B cell (primary cell): ENCODE results near the gene PCSK7. TPM values are rescaled to one million over a fixed set of nuclear protein-coding genes. Genes with fewer than 3 reads are reported as not detected.

Source experiments
- ATAC-seq: fragments of 200-7000 bp; cut with Tn5 transposase; one replicate; pipeline ENCODE4 v1.10.0; 2021; ENCODE audit warnings: low read depth, mild to moderate bottlenecking, moderate number of reproducible peaks, moderate library complexity
- CTCF ChIA-PET: fragments of 350-600 bp; sonication (Branson Sonifier 250); formaldehyde crosslinking; loops from one replicate; lab custom pipeline; 2021; ENCODE audit warnings: antibody characterized with exemption, inconsistent platforms; lab: Charles Lee
- POLR2A ChIA-PET: fragments of 350-600 bp; sonication (Branson Sonifier 250); formaldehyde crosslinking; loops from one replicate; lab custom pipeline; 2021; ENCODE audit warnings: antibody characterized with exemption; lab: Charles Lee
- DNase-seq: peaks from one replicate; pipeline ENCODE4 v3.0.0; 2013
- H2AFZ ChIP-seq: 2 replicates; pipeline ENCODE4 v1.6.1; 2012; ENCODE audit warnings: mild to moderate bottlenecking, low read depth, low read length; ENCODE audit not compliant: insufficient read depth, poor library complexity, severe bottlenecking
- H3K27ac ChIP-seq, 2 donors: 1 replicate in 1 of 2; 2 replicates in 1 of 2; pipeline ENCODE4 v1.5.1; 2012 to 2013; ENCODE audit warnings: low read length in 2 of 2, mild to moderate bottlenecking in 2 of 2, moderate library complexity in 1 of 2
- H3K27me3 ChIP-seq, 4 experiments: fragments of 200-600 bp in 1 of 4; sonication (generic) in 1 of 4; replicated peaks in 1 of 4; 1 replicate in 2 of 4; 2 replicates in 2 of 4; pipeline versions ENCODE4 v1.6.1 to v1.7.0; 2013 to 2016; ENCODE audit warnings: low read length in 3 of 4, mild to moderate bottlenecking in 2 of 4, mixed read lengths in 1 of 4, moderate library complexity in 1 of 4; ENCODE audit not compliant: insufficient read depth in 4 of 4, control insufficient read depth in 3 of 4; ENCODE audit errors: control extremely low read depth in 1 of 4
- H3K36me3 ChIP-seq, 2 experiments: replicated peaks in 1 of 2; 1 replicate in 1 of 2; 2 replicates in 1 of 2; pipeline versions ENCODE4 v1.6.1 to v1.7.1; 2013; ENCODE audit warnings: low read length in 1 of 2; ENCODE audit not compliant: insufficient read depth in 2 of 2, control insufficient read depth in 1 of 2; ENCODE audit errors: control extremely low read depth in 1 of 2, extremely low read depth in 1 of 2
- H3K4me1 ChIP-seq, 2 donors: fragments of 200-600 bp in 1 of 2; sonication (generic) in 1 of 2; 1 replicate in 1 of 2; 2 replicates in 1 of 2; pipeline versions ENCODE4 v1.5.1 to v1.6.1; 2013 to 2017; ENCODE audit warnings: low read length in 2 of 2; ENCODE audit not compliant: control insufficient read depth in 2 of 2, insufficient read depth in 2 of 2
- H3K4me2 ChIP-seq: replicated peaks from 2 replicates; pipeline ENCODE3; 2012; ENCODE audit warnings: mild to moderate bottlenecking, low read depth, low read length; ENCODE audit not compliant: poor library complexity, severe bottlenecking
- H3K4me3 ChIP-seq, 5 experiments: fragments of 200-600 bp in 1 of 5; sonication (generic) in 1 of 5; 1 replicate in 3 of 5; 2 replicates in 2 of 5; pipeline versions ENCODE4 v1.5.1 to v1.7.0; 2011 to 2016; ENCODE audit warnings: low read length in 4 of 5, mild to moderate bottlenecking in 4 of 5, low read depth in 2 of 5, control low read depth in 1 of 5, moderate library complexity in 1 of 5; ENCODE audit not compliant: insufficient read depth in 1 of 5; ENCODE audit errors: control extremely low read depth in 1 of 5, extremely low read depth in 1 of 5
- H3K79me2 ChIP-seq: fragments of 200-600 bp; sonication (generic); one replicate; pipeline ENCODE4 v1.6.0; 2016; ENCODE audit warnings: low read length; ENCODE audit not compliant: control insufficient read depth, insufficient read depth
- H3K9ac ChIP-seq: fragments of 200-600 bp; sonication (generic); 2 replicates; pipeline ENCODE4 v1.6.1; 2017; ENCODE audit warnings: mild to moderate bottlenecking, low read length, moderate library complexity
- H3K9me3 ChIP-seq, 3 donors: one replicate each; pipeline versions ENCODE4 v1.6.1 to v1.7.1; 2013; ENCODE audit warnings: low read length in 2 of 3; ENCODE audit not compliant: control insufficient read depth in 2 of 3, insufficient read depth in 1 of 3; ENCODE audit errors: control extremely low read depth in 1 of 3
- H4K20me1 ChIP-seq: 2 replicates; pipeline ENCODE4 v1.6.0; 2012; ENCODE audit warnings: mild to moderate bottlenecking, low read length; ENCODE audit not compliant: insufficient read depth, control insufficient read depth, poor library complexity, severe bottlenecking
- H3K27ac Mint-ChIP-seq: one replicate; pipeline ENCODE4 v1.8.0; 2021; ENCODE audit warnings: mixed read lengths
- H3K27me3 Mint-ChIP-seq: one replicate; pipeline ENCODE4 v1.8.0; 2021; ENCODE audit warnings: mixed read lengths
- H3K4me1 Mint-ChIP-seq: one replicate; pipeline ENCODE4 v1.8.0; 2021; ENCODE audit warnings: mixed read lengths
- H3K4me3 Mint-ChIP-seq: one replicate; pipeline ENCODE4 v1.8.0; 2021; ENCODE audit warnings: mixed read lengths
- H3K9me3 Mint-ChIP-seq: one replicate; pipeline ENCODE4 v1.8.0; 2022; ENCODE audit warnings: mixed read lengths; ENCODE audit not compliant: insufficient read depth
- CTCF ChIP-seq: fragments of 200-600 bp; IDR thresholded peaks from one replicate; pipeline ENCODE4 v1.8.0; 2022; ENCODE audit warnings: antibody characterized with exemption, mild to moderate bottlenecking
- EZH2 ChIP-seq: IDR thresholded peaks from 2 replicates; pipeline ENCODE4 v1.6.1; 2012; ENCODE audit warnings: borderline replicate concordance, low read depth, mild to moderate bottlenecking, moderate library complexity, low read length; ENCODE audit not compliant: insufficient read depth, poor library complexity, severe bottlenecking
- WGBS: methylation state at CpG from one replicate; pipeline ENCODE4 v1.1.5; 2013; ENCODE audit warnings: missing lambda C conversion rate; ENCODE audit not compliant: insufficient coverage; 5-methylcytosine and 5-hydroxymethylcytosine counted together
- intact Hi-C: fragments of 100-400 bp; cut with micrococcal nuclease; formaldehyde crosslinking; loops from one replicate; pipeline ENCODE4 v1.10.0; 2022
- polyA plus RNA-seq: library from polyadenylated mRNA; depleted of rRNA; stranded (reverse); fragments of >200 nt; gene quantifications from 2 replicates; pipeline ENCODE4 v1.2.3, GENCODE V29; 2012
- total RNA-seq, 2 donors: library from RNA; stranded (reverse); fragments of 120-200 nt in 1 of 2; gene quantifications; 1 replicate in 1 of 2; 2 replicates in 1 of 2; pipeline versions ENCODE4 v1.2.3 to v1.2.4, GENCODE V29; 2013 to 2022

The PCSK7 gene
- total and polyA plus RNA-seq, 2 donors (not counting 1 experiment from before 2014, with no cell fraction given) = 203 to 283 TPM

GRCh38 chr11:117222991-117223740, 8.7 kb downstream of the PCSK7 start:
- WGBS = 97% methylated on average over 10 of the region's 14 CpGs
- no peak overlapping the region for H3K4me2 ChIP-seq
- no peak for ATAC-seq
- H3K9me3 Mint-ChIP-seq = no peaks in the 10 kb centered on the region
- DNase-seq = no peak
- peaks cover 66% of the 10 kb centered on the region for H3K79me2 ChIP-seq
- CTCF ChIA-PET = interaction anchor here (0.5 to 19.9 kb wide), 2 partner anchors 44 to 84 kb away, joined by 3 to 309 read pairs; partner anchors contain the start of gene SIDT2
- H3K4me1 Mint-ChIP-seq = peaks cover 10% of the 10 kb centered on the region
- no peak for TF ChIP-seq EZH2
- TF ChIP-seq CTCF = no peak
- peaks cover 22% of the 10 kb centered on the region for H4K20me1 ChIP-seq
- POLR2A ChIA-PET = interaction anchor here (1.3 kb wide), 1 partner anchor 23 kb away, joined by 5 read pairs; no protein-coding TSS in a partner anchor
- H3K4me3 ChIP-seq = no peak overlapping the region
- H3K9ac ChIP-seq = no peak overlapping the region
- H3K4me1 ChIP-seq = peaks cover 0 to 8% of the 10 kb centered on the region in 2 donors
- no peak overlapping the region for H3K27ac ChIP-seq
- no peak overlapping the region for H3K27ac Mint-ChIP-seq
- no peak overlapping the region for H2AFZ ChIP-seq
- peaks cover 5 to 96% of the 10 kb centered on the region in 2 experiments for H3K36me3 ChIP-seq
- H3K27me3 ChIP-seq = no peaks in the 10 kb centered on the region
- H3K4me3 Mint-ChIP-seq = no peak overlapping the region
- H3K27me3 Mint-ChIP-seq = no peaks in the 10 kb centered on the region
- intact Hi-C loops = no loop called here
- no peaks in the 10 kb centered on the region for H3K9me3 ChIP-seq
